HepG2 (cell line): ENCODE measurements around the gene SCEL.

ENCODE experiments used
- ARNT2 ChIP-seq: sonication (generic); formaldehyde crosslinking; IDR thresholded peaks from 2 replicates; pipeline ENCODE4 v1.8.0; 2022; ENCODE audit warnings: mild to moderate bottlenecking, low read depth, missing genetic modification reagents, moderate library complexity
- EZH2 ChIP-seq: conservative IDR thresholded peaks from 2 replicates; pipeline ENCODE4 v1.6.1; 2012; ENCODE audit warnings: mild to moderate bottlenecking, low read depth, low read length, moderate library complexity
- FOXJ3 ChIP-seq: sonication (generic); formaldehyde crosslinking; IDR thresholded peaks from 2 replicates; pipeline ENCODE4 v1.4.0; 2020; ENCODE audit warnings: missing genetic modification reagents, mild to moderate bottlenecking, borderline replicate concordance
- HNRNPH1 ChIP-seq: fragments of 200-400 bp; formaldehyde crosslinking; optimal IDR thresholded peaks from 2 replicates; pipeline ENCODE3; 2017; ENCODE audit warnings: mild to moderate bottlenecking, low read depth, low read length
- XRCC5 ChIP-seq: fragments of 200-400 bp; formaldehyde crosslinking; optimal IDR thresholded peaks from 2 replicates; pipeline ENCODE3; 2017; ENCODE audit warnings: mild to moderate bottlenecking, low read length
- ZBTB20 ChIP-seq: sonication (generic); formaldehyde crosslinking; IDR thresholded peaks from 2 replicates; pipeline ENCODE4 v1.8.1; 2023; ENCODE audit warnings: missing genetic modification reagents, low read depth, mild to moderate bottlenecking, borderline replicate concordance
- ZNF501 ChIP-seq: sonication (generic); formaldehyde crosslinking; IDR thresholded peaks from 2 replicates; pipeline ENCODE4 v1.5.1; 2020; ENCODE audit warnings: mild to moderate bottlenecking, moderate library complexity, missing genetic modification reagents
- TF ChIP-seq, protein P1 (sequence below): sonication (generic); formaldehyde crosslinking; IDR thresholded peaks from 2 replicates; pipeline ENCODE4 v1.5.0; 2020; ENCODE audit warnings: mild to moderate bottlenecking, missing genetic modification reagents, moderate library complexity
- TF ChIP-seq, protein P2 (sequence below): sonication (generic); formaldehyde crosslinking; IDR thresholded peaks from 2 replicates; pipeline ENCODE4 v1.5.1; 2020; ENCODE audit warnings: mild to moderate bottlenecking, missing genetic modification reagents, moderate library complexity
- TF ChIP-seq, protein P3 (sequence below): sonication (generic); formaldehyde crosslinking; IDR thresholded peaks from 2 replicates; pipeline ENCODE4 v1.4.0; 2020; ENCODE audit warnings: missing genetic modification reagents, borderline replicate concordance
- TF ChIP-seq, protein P4 (sequence below), 2 experiments: sonication (generic) in 1 of 2; formaldehyde crosslinking in 1 of 2; IDR thresholded peaks; 2 replicates each; pipeline versions ENCODE4 v1.5.1 to v1.6.1; 2011 to 2020; ENCODE audit warnings: borderline replicate concordance in 1 of 2, low read depth in 1 of 2, low read length in 1 of 2, mild to moderate bottlenecking in 1 of 2, missing genetic modification reagents in 1 of 2, moderate library complexity in 1 of 2
- TF ChIP-seq, protein P5 (sequence below): sonication (generic); formaldehyde crosslinking; IDR thresholded peaks from 2 replicates; pipeline ENCODE4 v1.4.0; 2020; ENCODE audit warnings: missing genetic modification reagents
- TF ChIP-seq, protein P6 (sequence below): sonication (generic); formaldehyde crosslinking; IDR thresholded peaks from one replicate; pipeline ENCODE4 v1.5.1; 2020; ENCODE audit warnings: mild to moderate bottlenecking, missing genetic modification reagents; ENCODE audit errors: not compliant biosample characterization

DNA sequence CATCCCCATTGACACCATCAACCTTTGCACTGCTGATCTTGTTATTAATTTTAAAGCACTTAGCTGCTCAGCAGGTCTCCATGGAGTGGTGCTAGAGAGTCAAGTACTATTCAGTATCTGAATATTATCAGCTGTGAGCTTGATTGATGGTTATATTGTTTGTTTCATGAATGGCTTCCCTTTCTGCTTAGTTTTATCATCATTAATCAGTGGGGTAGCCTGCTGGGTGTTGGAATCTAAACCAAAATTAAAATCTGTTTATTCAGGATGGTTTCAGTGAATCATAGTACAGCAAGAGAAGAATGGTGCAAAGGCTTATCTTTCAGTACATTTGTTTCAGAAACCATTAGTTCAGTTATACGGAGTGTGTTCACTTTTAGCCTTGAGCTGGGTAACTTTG is 42.5 kb upstream of the SCEL start:
- TF ChIP-seq ZNF501, result no peak
- TF ChIP-seq, protein P1, sequence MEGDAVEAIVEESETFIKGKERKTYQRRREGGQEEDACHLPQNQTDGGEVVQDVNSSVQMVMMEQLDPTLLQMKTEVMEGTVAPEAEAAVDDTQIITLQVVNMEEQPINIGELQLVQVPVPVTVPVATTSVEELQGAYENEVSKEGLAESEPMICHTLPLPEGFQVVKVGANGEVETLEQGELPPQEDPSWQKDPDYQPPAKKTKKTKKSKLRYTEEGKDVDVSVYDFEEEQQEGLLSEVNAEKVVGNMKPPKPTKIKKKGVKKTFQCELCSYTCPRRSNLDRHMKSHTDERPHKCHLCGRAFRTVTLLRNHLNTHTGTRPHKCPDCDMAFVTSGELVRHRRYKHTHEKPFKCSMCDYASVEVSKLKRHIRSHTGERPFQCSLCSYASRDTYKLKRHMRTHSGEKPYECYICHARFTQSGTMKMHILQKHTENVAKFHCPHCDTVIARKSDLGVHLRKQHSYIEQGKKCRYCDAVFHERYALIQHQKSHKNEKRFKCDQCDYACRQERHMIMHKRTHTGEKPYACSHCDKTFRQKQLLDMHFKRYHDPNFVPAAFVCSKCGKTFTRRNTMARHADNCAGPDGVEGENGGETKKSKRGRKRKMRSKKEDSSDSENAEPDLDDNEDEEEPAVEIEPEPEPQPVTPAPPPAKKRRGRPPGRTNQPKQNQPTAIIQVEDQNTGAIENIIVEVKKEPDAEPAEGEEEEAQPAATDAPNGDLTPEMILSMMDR (CRISPR knock-in tag), result 0 out of 2 replicates have a peak, but pooled peaks have one; percentile 17
- TF ChIP-seq, protein P2, sequence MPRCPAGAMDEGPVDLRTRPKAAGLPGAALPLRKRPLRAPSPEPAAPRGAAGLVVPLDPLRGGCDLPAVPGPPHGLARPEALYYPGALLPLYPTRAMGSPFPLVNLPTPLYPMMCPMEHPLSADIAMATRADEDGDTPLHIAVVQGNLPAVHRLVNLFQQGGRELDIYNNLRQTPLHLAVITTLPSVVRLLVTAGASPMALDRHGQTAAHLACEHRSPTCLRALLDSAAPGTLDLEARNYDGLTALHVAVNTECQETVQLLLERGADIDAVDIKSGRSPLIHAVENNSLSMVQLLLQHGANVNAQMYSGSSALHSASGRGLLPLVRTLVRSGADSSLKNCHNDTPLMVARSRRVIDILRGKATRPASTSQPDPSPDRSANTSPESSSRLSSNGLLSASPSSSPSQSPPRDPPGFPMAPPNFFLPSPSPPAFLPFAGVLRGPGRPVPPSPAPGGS, result no peak
- no peak for TF ChIP-seq ZBTB20 (CRISPR knock-in tag)
- no peak for TF ChIP-seq FOXJ3
- TF ChIP-seq, protein P3, sequence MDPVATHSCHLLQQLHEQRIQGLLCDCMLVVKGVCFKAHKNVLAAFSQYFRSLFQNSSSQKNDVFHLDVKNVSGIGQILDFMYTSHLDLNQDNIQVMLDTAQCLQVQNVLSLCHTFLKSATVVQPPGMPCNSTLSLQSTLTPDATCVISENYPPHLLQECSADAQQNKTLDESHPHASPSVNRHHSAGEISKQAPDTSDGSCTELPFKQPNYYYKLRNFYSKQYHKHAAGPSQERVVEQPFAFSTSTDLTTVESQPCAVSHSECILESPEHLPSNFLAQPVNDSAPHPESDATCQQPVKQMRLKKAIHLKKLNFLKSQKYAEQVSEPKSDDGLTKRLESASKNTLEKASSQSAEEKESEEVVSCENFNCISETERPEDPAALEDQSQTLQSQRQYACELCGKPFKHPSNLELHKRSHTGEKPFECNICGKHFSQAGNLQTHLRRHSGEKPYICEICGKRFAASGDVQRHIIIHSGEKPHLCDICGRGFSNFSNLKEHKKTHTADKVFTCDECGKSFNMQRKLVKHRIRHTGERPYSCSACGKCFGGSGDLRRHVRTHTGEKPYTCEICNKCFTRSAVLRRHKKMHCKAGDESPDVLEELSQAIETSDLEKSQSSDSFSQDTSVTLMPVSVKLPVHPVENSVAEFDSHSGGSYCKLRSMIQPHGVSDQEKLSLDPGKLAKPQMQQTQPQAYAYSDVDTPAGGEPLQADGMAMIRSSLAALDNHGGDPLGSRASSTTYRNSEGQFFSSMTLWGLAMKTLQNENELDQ, result no peak
- no peak for TF ChIP-seq ARNT2 (CRISPR knock-in tag)
- no peak for TF ChIP-seq XRCC5
- no peak for TF ChIP-seq HNRNPH1
- no peak for TF ChIP-seq EZH2
- TF ChIP-seq, protein P4, sequence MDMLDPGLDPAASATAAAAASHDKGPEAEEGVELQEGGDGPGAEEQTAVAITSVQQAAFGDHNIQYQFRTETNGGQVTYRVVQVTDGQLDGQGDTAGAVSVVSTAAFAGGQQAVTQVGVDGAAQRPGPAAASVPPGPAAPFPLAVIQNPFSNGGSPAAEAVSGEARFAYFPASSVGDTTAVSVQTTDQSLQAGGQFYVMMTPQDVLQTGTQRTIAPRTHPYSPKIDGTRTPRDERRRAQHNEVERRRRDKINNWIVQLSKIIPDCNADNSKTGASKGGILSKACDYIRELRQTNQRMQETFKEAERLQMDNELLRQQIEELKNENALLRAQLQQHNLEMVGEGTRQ (IDR thresholded peaks at IDR 0.05; ENCODE audit: low read depth, low read length), result no peak
- TF ChIP-seq, protein P4 (CRISPR knock-in tag; IDR thresholded peaks at IDR 0.05; ENCODE audit: borderline replicate concordance), result no peak
- TF ChIP-seq, protein P5, sequence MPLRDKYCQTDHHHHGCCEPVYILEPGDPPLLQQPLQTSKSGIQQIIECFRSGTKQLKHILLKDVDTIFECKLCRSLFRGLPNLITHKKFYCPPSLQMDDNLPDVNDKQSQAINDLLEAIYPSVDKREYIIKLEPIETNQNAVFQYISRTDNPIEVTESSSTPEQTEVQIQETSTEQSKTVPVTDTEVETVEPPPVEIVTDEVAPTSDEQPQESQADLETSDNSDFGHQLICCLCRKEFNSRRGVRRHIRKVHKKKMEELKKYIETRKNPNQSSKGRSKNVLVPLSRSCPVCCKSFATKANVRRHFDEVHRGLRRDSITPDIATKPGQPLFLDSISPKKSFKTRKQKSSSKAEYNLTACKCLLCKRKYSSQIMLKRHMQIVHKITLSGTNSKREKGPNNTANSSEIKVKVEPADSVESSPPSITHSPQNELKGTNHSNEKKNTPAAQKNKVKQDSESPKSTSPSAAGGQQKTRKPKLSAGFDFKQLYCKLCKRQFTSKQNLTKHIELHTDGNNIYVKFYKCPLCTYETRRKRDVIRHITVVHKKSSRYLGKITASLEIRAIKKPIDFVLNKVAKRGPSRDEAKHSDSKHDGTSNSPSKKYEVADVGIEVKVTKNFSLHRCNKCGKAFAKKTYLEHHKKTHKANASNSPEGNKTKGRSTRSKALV (CRISPR knock-in tag), result no peak
- TF ChIP-seq, protein P6, sequence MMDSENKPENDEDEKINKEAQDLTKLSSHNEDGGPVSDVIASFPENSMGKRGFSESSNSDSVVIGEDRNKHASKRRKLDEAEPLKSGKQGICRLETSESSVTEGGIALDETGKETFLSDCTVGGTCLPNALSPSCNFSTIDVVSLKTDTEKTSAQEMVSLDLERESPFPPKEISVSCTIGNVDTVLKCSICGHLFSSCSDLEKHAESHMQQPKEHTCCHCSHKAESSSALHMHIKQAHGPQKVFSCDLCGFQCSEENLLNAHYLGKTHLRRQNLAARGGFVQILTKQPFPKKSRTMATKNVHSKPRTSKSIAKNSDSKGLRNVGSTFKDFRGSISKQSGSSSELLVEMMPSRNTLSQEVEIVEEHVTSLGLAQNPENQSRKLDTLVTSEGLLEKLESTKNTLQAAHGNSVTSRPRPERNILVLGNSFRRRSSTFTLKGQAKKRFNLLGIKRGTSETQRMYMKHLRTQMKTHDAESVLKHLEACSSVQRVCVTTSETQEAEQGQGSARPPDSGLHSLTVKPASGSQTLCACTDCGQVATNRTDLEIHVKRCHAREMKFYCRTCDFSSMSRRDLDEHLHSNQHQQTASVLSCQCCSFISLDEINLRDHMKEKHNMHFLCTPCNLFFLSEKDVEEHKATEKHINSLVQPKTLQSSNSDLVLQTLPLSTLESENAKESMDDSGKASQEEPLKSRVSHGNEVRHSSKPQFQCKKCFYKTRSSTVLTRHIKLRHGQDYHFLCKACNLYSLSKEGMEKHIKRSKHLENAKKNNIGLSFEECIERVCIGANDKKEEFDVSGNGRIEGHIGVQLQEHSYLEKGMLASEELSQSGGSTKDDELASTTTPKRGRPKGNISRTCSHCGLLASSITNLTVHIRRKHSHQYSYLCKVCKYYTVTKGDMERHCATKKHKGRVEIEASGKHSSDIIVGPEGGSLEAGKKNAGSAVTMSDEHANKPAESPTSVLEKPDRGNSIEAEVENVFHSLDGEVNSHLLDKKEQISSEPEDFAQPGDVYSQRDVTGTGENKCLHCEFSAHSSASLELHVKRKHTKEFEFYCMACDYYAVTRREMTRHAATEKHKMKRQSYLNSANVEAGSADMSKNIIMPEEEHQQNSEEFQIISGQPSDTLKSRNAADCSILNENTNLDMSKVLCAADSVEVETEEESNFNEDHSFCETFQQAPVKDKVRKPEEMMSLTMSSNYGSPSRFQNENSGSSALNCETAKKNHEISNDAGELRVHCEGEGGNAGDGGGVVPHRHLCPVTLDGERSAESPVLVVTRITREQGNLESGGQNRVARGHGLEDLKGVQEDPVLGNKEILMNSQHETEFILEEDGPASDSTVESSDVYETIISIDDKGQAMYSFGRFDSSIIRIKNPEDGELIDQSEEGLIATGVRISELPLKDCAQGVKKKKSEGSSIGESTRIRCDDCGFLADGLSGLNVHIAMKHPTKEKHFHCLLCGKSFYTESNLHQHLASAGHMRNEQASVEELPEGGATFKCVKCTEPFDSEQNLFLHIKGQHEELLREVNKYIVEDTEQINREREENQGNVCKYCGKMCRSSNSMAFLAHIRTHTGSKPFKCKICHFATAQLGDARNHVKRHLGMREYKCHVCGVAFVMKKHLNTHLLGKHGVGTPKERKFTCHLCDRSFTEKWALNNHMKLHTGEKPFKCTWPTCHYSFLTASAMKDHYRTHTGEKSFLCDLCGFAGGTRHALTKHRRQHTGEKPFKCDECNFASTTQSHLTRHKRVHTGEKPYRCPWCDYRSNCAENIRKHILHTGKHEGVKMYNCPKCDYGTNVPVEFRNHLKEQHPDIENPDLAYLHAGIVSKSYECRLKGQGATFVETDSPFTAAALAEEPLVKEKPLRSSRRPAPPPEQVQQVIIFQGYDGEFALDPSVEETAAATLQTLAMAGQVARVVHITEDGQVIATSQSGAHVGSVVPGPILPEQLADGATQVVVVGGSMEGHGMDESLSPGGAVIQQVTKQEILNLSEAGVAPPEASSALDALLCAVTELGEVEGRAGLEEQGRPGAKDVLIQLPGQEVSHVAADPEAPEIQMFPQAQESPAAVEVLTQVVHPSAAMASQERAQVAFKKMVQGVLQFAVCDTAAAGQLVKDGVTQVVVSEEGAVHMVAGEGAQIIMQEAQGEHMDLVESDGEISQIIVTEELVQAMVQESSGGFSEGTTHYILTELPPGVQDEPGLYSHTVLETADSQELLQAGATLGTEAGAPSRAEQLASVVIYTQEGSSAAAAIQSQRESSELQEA (CRISPR knock-in tag), result no peak
